CD4-positive, alpha-beta T cell (primary cell): ENCODE results near the gene TALDO1. TPM values are rescaled to one million over a fixed set of nuclear protein-coding genes. Genes with fewer than 3 reads are reported as not detected.

Experiments used
- ATAC-seq: fragments of 200-7000 bp; cut with Tn5 transposase; one replicate; pipeline ENCODE4 v1.10.0; 2022; ENCODE audit warnings: mild to moderate bottlenecking; ENCODE audit not compliant: poor library complexity
- CTCF ChIA-PET: fragments of 350-600 bp; sonication (Branson Sonifier 250); formaldehyde crosslinking; loops from one replicate; lab custom pipeline; 2021; ENCODE audit warnings: antibody characterized with exemption, inconsistent platforms; lab: Charles Lee
- POLR2A ChIA-PET: fragments of 350-600 bp; sonication (Branson Sonifier 250); formaldehyde crosslinking; loops from one replicate; lab custom pipeline; 2021; ENCODE audit warnings: antibody characterized with exemption, inconsistent platforms; lab: Charles Lee
- DNase-seq, 14 experiments: peaks; one replicate each; pipeline ENCODE4 v3.0.0-alpha.2; 2013 to 2020; ENCODE audit warnings: mixed read lengths in 2 of 14
- H3K27ac ChIP-seq, 2 donors: one replicate each; pipeline versions ENCODE4 v1.5.1 to v1.7.0; 2013; ENCODE audit warnings: low read length in 2 of 2, low read depth in 1 of 2, mild to moderate bottlenecking in 1 of 2
- H3K27me3 ChIP-seq, 2 experiments: 1 replicate in 1 of 2; 2 replicates in 1 of 2; pipeline versions ENCODE4 v1.6.1 to v1.7.0; 2013; ENCODE audit warnings: low read length in 2 of 2, control low read depth in 1 of 2, mild to moderate bottlenecking in 1 of 2, moderate library complexity in 1 of 2; ENCODE audit not compliant: insufficient read depth in 2 of 2, control insufficient read depth in 1 of 2
- H3K36me3 ChIP-seq: one replicate; pipeline ENCODE4 v1.6.1; 2013; ENCODE audit warnings: low read length, control low read depth; ENCODE audit not compliant: insufficient read depth
- H3K4me1 ChIP-seq: one replicate; pipeline ENCODE4 v1.6.1; 2013; ENCODE audit warnings: low read length, control low read depth; ENCODE audit not compliant: insufficient read depth
- H3K4me3 ChIP-seq: one replicate; pipeline ENCODE4 v1.5.1; 2013; ENCODE audit warnings: mild to moderate bottlenecking, low read length, moderate library complexity
- H3K9me3 ChIP-seq, 2 experiments: 1 replicate in 1 of 2; 2 replicates in 1 of 2; pipeline versions ENCODE4 v1.6.1 to v1.7.0; 2013; ENCODE audit warnings: low read length in 2 of 2, mild to moderate bottlenecking in 2 of 2, control low read depth in 1 of 2, moderate library complexity in 1 of 2; ENCODE audit not compliant: control insufficient read depth in 1 of 2, insufficient read depth in 1 of 2
- H3K27ac Mint-ChIP-seq: one replicate; pipeline ENCODE4 v1.8.0; 2020; ENCODE audit warnings: mixed read lengths
- H3K27me3 Mint-ChIP-seq: one replicate; pipeline ENCODE4 v1.8.0; 2021; ENCODE audit warnings: mixed read lengths
- H3K36me3 Mint-ChIP-seq: one replicate; pipeline ENCODE4 v1.8.0; 2021; ENCODE audit warnings: low read depth, mixed read lengths
- H3K4me1 Mint-ChIP-seq: one replicate; pipeline ENCODE4 v1.8.0; 2021; ENCODE audit warnings: low read depth, mixed read lengths
- H3K4me3 Mint-ChIP-seq: one replicate; pipeline ENCODE4 v1.8.0; 2020; ENCODE audit warnings: mild to moderate bottlenecking, mixed read lengths
- H3K9me3 Mint-ChIP-seq: one replicate; pipeline ENCODE4 v1.8.0; 2020; ENCODE audit warnings: mixed read lengths
- intact Hi-C, 2 experiments: fragments of 100-400 bp; cut with DNase I in 1 of 2; cut with micrococcal nuclease in 1 of 2; formaldehyde crosslinking; loops; one replicate each; pipeline versions ENCODE4 v1.15.1 to v1.9.0; 2023 to 2025; cut with DNase I, micrococcal nuclease
- total RNA-seq, 174 experiments: library from RNA in 2 of 174; stranded (reverse) in 2 of 174; gene quantifications; one replicate each; pipeline ENCODE4 v1.2.3 and lab custom pipeline; 2021 to 2026
- TF ChIP-seq, protein P1 (sequence below): fragments of 200-600 bp; IDR thresholded peaks from one replicate; pipeline ENCODE4 v1.8.0; 2022; ENCODE audit warnings: antibody characterized with exemption, mild to moderate bottlenecking

The TALDO1 gene
- total RNA-seq, 2 experiments from 2014 or later: 26.2 to 27.7 TPM

DNA sequence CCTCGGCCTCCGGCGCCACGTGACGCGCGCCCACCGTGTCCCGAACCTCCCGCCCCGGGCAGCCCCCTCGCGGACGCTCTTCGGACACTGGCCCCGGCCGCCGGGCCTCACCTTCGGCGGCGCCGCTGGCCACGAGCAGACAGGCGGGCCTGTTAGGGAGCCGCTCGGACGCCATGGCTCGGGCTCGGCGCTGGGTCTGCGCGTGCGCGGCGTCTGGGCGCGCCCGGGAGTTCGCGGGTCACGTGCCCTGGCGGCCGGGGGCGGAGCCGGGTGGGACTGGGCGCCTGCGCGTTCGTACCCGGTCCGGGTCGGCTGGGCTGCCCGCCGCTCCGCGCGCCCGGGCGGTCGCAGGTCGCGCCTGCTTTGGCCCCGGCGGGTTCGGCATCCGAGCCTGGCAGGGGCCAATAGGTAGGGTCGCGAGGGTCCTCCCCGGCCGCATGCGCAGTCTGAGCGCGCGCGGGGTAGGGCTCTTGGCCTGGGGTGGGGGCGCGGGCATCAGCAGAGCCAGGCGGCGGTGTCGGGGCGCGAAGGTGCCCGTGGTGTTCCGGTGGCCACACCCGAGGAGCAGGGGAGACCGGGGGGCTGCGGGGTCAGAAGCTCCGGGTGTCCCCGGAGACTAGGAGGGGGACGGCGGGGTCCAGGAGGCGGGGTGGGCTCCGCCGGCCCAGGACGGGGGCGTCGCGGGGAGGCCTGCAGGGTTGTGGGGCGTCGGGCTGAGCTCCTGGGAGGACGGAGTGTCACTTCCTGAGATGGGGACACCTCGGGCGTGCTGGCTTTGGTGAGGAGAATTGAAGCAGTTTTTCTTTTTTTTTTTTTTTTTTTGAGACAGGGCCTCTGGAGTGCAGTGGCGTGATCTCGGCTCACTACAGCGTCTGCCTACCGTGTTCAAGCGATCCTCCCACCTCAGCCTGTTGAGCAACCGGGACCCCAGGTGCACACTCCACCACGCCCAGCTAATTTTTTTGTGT, 30.3 kb downstream of the TALDO1 start, which contains the start of gene GATD1:
GATD1 (minus strand) TSS at position 200 of the 968 bp plus-strand sequence; CDS start at position 175, 25 bp downstream.
- peaks cover 11% of the 10 kb centered on the region for H3K4me1 Mint-ChIP-seq
- H3K9me3 ChIP-seq: no peaks in the 10 kb centered on the region
- peaks cover 48% of the 10 kb centered on the region for H3K4me1 ChIP-seq
- H3K4me3 Mint-ChIP-seq: peak within 1 kb of the TSS; percentile 90
- ATAC-seq (peak; percentile 87), DNase-seq (peak; percentile 85 to 96 (median 93))
- no peaks in the 10 kb centered on the region for H3K9me3 Mint-ChIP-seq
- POLR2A ChIA-PET: interaction anchor here (0.8 to 1.4 kb wide), 7 partner anchors 19 to 202 kb away, joined by 3 to 7 read pairs (median 3); partner anchors contain the start of genes PHRF1, RPLP2, SLC25A22 and TMEM80
- peaks cover 3% of the 10 kb centered on the region for H3K36me3 Mint-ChIP-seq
- intact Hi-C loops: loop anchor here (1.0 to 2.0 kb wide), 4 partner anchors 17 to 82 kb away; partner anchors contain the start of genes DEAF1 (in 1 of the 2), RPLP2 (in 1 of the 2) and TMEM80 (in 1 of the 2)
- peak within 1 kb of the TSS; percentile 77 for H3K27ac Mint-ChIP-seq
- H3K4me3 ChIP-seq: peak within 1 kb of the TSS; percentile 67
- peak within 1 kb of the TSS in 1 of 2 donors; percentile 56 for H3K27ac ChIP-seq
- TF ChIP-seq, protein P1, sequence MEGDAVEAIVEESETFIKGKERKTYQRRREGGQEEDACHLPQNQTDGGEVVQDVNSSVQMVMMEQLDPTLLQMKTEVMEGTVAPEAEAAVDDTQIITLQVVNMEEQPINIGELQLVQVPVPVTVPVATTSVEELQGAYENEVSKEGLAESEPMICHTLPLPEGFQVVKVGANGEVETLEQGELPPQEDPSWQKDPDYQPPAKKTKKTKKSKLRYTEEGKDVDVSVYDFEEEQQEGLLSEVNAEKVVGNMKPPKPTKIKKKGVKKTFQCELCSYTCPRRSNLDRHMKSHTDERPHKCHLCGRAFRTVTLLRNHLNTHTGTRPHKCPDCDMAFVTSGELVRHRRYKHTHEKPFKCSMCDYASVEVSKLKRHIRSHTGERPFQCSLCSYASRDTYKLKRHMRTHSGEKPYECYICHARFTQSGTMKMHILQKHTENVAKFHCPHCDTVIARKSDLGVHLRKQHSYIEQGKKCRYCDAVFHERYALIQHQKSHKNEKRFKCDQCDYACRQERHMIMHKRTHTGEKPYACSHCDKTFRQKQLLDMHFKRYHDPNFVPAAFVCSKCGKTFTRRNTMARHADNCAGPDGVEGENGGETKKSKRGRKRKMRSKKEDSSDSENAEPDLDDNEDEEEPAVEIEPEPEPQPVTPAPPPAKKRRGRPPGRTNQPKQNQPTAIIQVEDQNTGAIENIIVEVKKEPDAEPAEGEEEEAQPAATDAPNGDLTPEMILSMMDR: no peak
- CTCF ChIA-PET: interaction anchor here (0.7 to 1.4 kb wide), 2 partner anchors 32 to 223 kb away, joined by 3 to 4 read pairs; partner anchors contain the start of gene RPLP2
- no peaks in the 10 kb centered on the region for H3K27me3 Mint-ChIP-seq
- no peaks in the 10 kb centered on the region for H3K27me3 ChIP-seq
- peaks cover 9% of the 10 kb centered on the region for H3K36me3 ChIP-seq

DNA sequence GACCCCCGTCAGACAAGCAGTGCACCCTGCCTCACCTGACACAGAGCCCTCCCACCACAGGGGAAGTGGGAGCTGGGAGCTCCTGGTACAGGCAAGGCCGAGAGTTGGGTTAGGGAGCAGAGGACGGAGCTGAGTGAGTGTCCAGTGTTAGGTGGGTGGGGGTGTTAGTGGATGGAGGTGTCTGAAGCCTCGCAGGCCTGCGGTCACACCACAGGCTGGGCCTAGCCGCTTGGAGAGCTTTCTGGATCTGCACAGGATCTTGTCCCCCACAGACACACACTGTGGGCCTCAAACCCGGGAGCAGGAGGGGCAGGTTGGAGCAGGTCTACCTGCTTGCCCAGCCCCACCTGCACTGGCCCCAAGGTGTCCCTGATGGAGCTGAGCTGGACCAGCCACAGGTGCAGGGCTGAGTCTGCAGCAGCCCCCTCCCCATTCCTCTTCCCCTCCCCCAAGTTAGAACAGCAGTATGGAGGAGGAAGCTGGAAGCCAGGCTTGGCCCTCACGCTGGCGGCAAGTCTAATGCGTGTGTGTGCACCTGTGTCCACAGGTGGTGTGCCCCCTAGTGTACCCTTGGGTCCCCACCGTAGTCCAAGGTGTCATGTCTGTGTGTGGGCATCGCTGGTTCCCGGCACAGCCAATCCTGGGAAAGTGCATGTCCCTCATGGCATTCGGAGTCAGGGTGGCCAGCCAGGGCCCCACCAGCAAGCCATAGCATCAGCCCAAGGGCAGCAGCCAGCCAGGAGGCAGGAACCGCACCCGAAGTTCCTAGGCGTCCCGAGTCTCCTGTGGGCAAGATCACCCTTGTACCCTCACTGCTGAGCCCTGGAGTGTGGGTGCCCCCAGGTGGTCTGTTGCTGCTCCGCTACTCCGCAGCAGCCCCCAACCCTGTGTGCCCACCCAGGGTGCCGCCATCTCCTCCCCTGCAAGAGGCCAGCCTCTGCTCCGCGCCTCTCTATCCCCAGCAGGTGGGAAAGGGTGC, 32.0 kb downstream of the TALDO1 start:
- Mint-ChIP-seq H3K4me1 (peaks cover 19% of the 10 kb centered on the region), H3K27me3 (no peaks in the 10 kb centered on the region), H3K27ac (no peak overlapping the region), H3K9me3 (no peaks in the 10 kb centered on the region), H3K4me3 (peak overlapping the region; percentile 70), H3K36me3 (peaks cover 2% of the 10 kb centered on the region)
- Histone ChIP-seq H3K9me3 (no peaks in the 10 kb centered on the region), H3K36me3 (no peaks in the 10 kb centered on the region), H3K27me3 (no peaks in the 10 kb centered on the region), H3K4me3 (no peak overlapping the region), H3K4me1 (peaks cover 45% of the 10 kb centered on the region), H3K27ac (no peak overlapping the region)
- TF ChIP-seq, protein P1: no peak
- ATAC-seq (no peak), DNase-seq (peak in 2 of 14 experiments; percentile 8 to 35)
- ChIA-PET POLR2A (interaction anchor here (1.5 kb wide), 1 partner anchor 204 kb away, joined by 3 read pairs; no protein-coding TSS in a partner anchor), CTCF (no interaction called here)
- intact Hi-C loops: loop anchor here in 1 of 2 experiments (2.0 kb wide), 1 partner anchor 16 kb away; no protein-coding TSS in a partner anchor
